ENCODE data around the gene TIAL1.

- TF ChIP-seq CTCF (IDR thresholded peaks at IDR 0.05): no peak
- no peak for TF ChIP-seq POLR2A (IDR thresholded peaks at IDR 0.05)
- TF ChIP-seq POLR2AphosphoS5 (IDR thresholded peaks at IDR 0.05): no peak
These were observed 47.5 kb upstream of the TIAL1 start for GRCh38 chr10:119644205-119644814.

Data from breast epithelium (tissue), 3 donors.